Stimulated activated CD8-positive, alpha-beta memory T cell treated with anti-CD3 and anti-CD28 coated beads, Interleukin-15, amount 100 ng/mL, for 4 hours (primary cell): Measurements from ENCODE around the gene KPNA6.
"Not testable (repeated sequence)": the region's sequence is repeated elsewhere in the genome, so short reads cannot be mapped to it uniquely, and the experiment has no call there.

ENCODE experiments used
- DNase-seq, 2 donors: peaks; one replicate each; pipeline ENCODE4 v3.0.0-alpha.2; 2020; ENCODE audit warnings: low read depth in 2 of 2

KPNA6 gene

DNA sequence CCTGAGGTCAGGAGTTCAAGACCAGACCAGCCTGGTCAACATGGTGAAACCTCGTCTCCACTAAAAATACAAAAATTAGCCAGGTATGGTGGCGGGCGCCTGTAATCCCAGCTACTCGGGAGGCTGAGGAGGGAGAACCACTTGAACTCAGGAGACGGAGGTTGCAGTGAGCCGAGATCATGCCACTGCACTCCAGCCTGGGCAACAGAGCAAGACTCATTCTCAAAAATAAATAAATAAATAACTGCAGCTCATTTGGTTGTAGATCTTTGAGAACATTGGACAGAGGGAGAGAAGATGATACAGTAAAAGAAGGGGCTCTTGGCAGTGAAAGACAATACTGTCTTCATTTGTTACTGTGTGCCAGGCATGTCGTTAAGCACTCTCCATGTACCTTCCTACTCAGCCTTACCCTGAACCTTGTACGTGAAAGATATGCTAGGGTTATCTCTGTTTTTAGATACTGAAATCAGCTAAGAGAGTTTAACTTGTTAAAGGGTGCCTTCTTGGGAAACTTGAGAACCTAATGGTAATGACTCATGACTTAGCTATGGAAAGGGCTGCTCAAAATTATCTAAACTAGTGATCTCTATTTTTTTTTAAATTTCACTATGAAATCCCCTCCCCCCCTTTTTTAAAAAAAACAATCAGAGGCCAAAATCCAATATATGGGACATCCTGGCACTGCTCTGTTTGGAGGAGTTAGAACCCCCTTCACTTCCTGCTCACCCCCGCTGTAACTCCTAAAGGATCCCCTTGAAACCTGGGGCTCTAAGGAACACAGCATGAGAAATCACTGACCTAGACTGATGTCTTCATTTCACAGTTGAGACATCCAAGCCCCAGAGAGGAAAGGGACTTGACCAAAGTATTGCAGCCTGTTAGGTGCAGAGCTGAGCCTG, 6.8 kb upstream of the KPNA6 start:
- no peak for DNase-seq

DNA sequence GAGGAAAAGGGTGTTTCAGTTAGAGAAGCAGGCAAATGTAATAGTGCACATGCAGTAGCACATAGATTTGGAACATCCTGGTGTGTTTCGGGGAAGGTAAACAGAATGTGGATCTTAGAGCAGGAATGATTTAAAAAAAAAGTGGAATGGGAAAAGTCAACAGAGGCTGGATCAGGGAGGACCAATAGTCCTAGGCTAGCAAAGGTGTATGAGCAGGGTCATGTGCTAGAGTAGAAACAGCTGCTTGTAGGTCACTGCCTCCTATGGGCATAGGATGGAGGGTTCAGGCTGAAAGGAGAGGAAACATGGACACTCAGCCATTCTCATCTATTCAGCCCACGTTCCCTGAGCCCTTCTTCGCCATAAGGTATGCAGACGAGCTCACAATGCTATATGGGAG, 3.7 kb upstream of the KPNA6 start:
- DNase-seq = no peak

DNA sequence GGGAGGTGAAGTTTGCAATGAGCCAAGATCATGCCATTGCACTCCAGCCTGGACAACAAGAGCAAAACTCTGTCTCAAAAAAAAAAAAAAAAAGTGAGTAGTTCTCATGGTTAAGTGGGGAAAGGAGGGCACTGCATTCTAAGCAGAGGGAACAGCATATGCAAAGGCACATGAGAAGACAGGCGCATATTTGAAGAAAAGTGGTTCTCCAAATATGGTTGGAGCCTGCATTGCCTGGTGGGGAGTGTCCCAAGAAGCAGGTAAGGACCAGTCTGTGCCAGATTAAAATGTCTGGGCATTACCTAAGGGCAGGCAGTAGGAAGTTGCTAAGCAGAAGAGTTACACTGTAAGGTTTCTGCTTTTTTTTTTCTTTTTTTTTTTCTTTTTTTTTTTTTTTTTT, 2.5 kb upstream of the KPNA6 start:
- DNase-seq = no peak

DNA sequence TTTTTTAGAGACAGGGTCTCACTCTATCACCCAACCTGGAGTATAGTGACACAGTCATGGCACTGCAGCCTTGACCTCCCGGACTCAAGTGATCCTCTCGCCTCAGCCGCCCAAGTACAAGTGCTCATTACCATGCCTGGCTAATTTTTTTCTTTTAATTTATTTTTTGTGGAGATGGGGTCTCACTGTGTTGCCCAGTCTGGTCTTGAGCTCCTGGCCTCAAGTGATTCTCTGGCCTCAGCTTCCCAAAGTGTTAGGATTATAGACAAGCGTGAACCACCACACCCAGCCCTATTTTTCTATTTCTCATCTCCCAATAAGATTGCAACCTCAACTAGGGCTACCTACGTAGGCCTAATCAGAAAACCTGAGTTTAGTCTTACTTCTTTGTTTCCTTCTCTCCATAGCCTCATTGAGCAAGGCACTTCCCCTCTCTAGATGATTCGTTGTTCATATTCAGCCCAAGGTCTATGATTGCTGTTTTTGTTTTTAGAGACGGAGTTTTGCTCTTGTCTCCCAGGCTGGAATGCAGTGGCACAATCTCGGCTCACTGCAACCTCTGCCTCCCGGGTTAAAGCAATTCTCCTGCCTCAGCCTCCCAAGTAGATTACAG, 1.1 kb upstream of the KPNA6 start:
- no peak for DNase-seq

DNA sequence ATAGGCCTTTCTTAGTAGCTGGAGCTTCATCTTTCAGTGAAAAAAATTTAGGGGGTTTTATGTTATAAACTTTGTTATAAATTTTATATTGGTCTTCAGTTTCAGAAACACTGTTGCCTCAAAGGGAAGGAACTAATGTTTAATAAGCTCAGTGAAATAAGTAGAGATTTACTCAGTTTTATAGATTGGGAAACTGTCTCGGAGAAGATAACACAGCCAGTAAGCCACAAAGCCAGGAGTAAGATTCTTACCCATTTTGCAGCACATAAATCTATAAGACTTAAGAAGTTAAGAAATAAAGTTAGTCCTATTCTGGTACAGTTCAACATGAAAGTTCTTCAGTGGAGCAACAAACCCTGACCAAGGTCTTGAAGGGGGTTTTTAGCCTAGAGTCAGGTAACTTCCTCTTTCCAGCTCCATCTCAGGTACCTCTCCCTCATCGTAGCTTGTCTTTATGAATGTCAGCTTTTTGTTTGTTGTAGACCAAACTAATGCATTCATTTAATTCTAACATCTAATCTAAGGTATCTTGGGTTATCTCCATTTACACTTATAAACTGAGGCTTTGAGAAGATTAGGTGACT, 3.3 kb downstream of the KPNA6 start:
- DNase-seq = no peak

DNA sequence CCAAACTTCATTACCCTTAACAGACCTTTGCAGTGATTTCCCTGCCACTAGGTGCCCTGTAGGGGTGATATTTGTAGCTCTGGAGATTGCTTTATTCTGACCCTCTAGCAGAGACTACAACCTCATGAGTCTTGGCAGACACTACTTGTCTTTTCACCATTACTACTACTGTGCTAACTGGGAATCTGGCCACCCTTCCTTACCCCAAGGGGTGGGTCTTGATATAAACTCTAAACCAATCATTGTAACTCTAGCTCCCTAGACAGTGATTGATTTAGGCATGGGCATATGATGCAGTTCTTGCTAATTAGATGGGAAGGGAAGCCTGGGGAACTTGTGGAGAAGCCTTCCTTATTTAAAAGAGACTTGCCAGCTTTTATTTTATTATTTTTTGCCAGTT, 3.9 kb downstream of the KPNA6 start:
- DNase-seq = no peak

DNA sequence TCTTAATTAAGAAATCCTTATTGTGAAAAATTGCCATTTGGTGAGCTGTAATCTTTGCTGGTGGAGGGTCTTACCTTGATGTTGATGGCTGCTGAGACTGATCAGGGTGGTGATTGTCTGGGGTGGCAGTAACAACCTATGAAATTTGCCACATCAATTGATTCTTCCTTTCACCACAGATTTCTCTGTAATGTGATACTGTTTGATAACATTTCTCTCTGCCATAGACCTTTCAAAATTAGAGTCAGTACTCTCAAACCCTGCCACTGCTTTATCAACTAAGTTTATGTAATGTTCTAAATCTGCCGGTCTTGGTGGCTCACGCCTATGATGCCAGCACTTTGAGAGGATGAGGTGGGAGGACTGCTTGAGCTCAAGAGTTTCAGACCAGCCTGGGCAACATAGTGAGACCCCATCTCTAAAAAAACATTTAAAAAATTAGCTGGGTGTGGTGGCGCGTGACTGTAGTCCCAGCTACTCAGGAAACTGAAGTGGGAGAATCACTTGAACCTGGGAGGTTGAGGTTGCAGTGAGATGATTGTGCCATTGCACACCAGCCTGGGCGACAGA, 5.0 kb downstream of the KPNA6 start:
- no peak for DNase-seq

DNA sequence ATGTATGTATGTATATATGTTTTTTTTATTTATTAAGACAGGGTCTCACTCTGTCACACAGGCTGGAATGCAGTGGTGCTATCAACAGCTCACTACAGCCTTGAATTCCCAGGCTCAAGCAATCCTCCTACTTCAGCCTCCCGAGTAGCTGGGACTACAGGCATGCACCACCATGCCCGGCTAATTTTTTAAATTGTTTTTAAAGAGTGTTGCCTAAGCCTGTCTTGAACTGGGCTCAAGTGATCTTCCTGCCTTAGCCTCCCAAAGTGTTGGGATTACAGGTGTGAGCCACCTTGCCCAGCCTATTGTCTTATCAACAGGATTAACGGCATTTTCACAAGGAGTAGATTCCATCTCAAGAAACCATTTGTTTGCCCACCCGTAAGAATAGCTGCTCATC, 5.6 kb downstream of the KPNA6 start:
- not testable (repeated sequence) for DNase-seq

DNA sequence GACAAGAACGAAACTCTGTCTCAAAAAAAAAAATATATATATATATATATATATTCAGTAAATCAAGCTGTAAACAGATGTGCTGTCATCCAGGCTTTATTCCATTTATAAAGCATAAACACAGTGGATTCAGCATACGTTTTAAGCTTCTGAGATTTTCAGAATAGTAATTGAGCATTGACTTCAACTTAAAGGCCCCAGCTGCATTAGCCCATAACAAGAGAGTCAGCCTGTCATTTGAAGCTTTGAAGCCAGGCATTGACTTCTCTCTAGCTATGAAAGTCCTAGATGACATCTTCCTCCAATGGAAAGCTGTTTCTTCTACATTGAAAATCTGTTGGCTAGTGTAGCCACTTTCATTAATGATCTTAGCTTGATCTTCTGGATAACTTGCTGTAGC, 6.6 kb downstream of the KPNA6 start:
- DNase-seq = no peak

DNA sequence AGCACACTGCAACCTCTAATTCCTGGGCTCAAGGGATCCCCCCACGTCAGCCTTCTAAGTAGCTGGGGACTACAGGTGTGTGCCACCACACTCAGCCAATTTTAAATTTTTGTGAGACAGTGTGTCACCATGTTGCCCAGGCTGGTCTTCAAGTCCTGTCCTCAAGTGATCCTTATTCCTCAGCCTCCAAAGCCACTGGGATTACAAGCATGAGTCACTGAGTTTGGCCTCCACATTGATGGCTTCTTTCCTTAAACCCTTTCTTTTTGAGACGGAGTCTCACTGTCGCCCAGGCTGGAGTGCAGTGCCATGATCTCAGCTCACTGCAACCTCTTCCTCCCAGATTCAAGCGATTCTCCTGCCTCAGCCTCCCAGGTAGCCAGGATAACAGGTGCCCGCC, 7.6 kb downstream of the KPNA6 start:
- DNase-seq = no peak

DNA sequence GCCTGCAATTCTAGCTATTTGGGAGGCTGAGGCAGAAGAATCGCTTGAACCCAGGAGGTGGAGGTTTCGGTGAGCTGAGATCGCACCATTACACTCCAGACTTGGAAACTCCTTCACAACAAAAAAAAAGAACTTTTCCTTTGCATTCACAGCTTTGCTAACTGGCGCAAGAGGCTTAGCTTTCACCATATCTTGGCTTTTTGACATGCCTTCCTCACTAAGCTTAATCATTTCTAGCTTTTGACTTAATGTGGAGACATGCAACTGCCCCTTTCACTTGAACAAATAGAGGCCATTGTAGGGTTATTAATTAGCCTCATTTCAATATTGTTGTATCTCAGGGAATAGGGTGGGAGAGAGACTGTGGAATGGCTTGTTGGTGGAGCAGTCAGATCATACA, 8.7 kb downstream of the KPNA6 start:
- DNase-seq = no peak

DNA sequence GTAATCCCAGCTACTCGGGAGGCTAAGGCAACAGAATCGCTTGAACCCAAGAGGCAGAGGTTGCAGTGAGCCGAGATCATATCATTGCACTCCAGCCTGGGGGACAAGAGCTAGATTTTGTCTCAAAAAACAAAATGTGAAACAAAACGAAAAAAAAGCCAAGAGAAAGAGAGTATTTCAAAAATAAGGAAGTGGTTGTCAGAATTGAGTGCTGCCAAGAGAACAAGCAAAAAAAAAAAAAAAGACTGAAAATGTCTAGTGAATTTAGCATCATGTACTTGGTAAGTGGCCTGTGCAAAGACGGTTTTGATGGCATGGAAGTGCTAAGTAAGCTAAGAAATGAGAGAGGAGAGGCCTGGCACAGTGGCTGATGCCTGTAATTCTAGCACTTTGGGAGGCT, 14.3 kb downstream of the KPNA6 start:
- DNase-seq = no peak

DNA sequence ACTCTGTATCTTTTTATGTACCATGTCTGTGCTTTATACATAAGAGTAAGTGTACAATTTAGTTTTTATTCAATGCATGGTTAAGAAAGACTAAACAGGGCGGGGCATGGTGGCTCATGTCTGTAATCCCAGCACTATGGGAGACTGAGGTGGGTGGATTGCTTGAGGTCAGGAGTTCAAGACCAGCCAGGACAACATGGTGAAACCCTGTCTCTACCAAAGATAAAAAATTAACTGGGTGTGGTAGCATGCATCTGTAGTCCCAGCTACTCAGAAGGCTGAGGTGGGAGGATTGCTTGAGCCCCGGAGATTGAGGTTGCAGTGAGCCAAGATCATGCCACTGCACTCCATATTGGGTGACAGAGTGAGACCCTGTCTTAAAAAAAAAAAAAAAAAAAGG, 15.5 kb downstream of the KPNA6 start:
- DNase-seq = not testable (repeated sequence)

DNA sequence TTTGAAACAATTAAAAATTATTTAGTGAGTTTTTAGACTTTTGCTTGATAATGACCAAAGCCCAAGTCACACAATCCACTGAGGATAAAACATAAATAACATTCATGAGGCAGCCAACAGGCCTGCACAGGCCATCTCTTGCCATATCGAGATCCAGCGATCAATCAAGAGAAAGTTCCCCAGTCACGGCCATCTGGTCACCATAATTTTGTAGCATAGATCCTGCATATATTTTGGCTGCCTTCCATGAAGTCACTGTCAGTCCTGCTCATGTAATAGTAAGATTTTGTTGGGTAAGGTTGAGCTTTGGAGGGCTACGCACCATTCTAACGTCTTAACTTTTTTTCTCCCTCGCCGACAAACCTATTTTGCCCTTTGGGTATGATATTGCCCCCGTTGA, 17.5 kb downstream of the KPNA6 start:
- DNase-seq = no peak

DNA sequence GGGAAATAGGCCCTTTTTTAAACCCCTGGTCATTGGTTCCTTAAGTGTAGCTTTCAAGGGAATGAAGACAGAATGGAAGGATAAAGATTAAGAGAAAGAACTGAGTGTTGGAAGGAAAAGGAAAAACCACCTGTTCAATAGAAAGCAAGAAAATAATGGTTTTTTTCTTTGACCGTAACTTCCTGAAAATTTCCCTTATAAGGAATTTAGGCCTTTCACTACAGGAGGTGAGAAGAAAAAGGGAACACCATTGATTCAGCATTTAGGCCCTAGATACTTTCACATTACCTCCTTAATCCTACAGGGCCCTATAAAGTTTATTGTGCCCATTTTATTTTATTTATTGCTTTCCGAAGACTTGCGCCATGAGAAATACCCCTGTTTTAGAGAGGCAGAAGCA, 18.9 kb downstream of the KPNA6 start:
- no peak for DNase-seq

DNA sequence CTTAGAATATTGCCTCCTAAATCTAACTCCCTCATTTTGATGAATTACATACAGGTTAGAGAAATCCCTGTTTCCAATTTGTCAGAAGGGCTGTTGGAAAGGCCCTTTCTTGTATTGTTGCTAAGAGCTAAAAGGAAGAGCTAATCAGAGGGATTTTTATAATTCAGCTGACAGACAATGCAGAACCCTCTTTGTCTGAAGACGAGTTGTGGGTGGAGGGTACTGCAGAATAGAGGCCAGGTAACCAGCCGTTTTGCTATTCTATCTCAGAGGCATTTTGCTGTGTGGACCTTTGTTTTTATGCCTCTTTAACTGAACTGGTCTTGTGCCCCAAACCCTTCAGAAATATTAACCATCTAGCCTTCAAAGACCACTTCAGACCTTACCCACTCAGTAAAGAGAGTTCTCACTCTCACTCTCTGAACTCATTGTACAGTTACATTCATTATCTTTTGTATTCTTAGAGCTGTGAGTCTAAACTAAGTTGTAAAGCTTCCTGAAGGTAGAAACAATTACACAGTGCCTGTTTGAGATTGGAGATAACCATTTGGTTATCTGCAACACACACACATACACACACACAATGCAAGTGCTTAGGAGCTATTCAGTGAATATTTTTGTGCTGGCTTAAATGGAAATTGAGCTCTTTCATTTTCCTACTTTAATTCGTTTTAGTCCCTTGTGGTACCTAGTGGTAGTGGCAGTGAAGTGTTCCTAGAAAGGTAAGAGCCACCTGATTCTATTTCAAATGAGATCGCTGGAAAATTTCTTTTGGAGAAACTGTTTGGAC, 19.7 kb downstream of the KPNA6 start:
- no peak for DNase-seq

DNA sequence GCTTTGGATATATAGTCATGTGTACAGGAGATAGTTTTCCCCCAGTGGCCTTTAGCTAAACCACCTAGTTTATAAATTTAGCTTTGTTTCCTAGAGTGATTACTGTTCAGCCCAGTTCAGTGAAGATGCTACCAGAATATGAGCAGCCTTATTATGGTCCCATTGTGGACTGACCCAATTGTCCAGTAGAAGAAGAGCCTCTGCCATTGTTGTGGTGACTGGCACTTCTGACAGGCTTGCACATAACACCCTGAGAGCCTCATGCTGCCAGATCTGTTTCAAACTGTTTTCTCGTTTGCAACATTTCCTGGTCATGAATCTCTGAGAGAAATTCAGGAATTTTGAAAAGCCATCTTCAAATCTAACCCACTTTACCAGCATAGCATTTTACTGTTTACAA, 20.6 kb downstream of the KPNA6 start:
- no peak for DNase-seq

DNA sequence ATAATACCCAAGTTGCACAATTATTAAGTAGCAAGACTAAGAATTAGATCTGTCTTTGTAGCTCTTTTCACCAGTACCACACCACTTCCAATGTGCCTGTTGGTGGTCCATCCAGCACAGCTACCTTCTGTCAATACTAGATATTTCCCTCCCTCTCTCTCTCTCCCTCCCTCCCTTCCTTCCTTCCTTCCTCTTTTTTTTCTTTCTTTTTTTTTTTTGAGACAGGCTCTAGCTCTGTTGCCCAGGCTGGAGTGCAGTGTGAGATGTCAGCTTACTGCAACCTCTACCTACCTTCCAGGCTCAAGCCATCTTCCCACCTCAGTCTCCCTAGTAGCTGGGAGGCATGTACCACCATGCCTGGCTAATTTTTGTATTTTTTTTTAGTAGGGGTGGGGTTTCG, 21.1 kb downstream of the KPNA6 start:
- DNase-seq = no peak

DNA sequence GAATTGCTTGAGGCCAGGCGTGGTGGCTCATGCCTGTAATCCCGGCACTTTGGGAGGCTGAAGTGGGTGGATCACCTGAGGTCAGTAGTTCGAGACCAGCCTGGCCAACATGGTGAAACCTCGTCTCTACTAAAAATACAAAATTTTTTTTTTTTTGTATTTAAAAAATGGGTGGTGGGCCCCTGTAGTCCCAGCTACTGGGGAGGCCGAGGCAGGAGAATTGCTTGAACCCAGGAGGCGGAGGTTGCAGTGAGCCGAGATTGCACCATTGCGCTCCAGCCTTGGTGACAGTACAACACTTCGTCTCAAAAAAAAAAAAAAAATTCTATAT, 26.1 kb downstream of the KPNA6 start:
- DNase-seq = not testable (repeated sequence)

DNA sequence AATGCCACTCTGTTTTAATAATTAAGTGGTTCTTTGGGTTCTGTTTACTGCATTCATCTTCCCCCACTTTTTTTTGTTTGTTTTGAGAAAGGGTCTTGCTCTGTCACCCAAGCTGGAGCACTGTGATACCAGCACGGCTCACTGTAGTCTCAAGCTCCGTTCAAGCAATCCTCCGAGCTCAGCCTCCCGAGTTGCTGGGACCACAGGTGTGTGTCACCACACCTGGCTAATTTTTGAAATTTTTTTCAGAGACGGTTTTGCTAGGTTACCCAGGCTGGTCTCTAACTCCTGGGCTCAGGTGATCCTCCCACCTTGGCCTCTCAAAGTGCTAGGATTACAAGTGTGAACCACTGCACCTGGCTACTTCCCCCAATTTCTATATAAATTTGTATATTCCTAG, 29.3 kb downstream of the KPNA6 start:
- DNase-seq = no peak

DNA sequence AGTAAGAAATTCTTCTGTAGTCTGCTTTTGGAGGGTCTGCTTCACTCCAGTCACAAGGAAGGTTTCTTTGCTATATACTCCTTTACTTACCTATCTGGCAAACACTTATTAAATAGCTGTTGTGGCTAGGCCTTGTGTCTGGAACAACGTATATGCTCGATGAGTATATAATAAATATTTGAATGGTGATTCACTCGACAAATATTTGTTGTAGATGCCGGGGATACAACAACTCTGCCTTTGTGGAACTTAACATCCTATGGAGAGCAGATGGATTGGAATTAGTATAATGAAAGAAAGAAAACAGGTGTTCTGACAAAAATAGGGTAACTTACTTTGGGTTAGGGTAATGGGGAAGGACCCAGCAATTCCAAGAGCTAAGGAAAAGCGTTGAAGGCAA, 31.1 kb downstream of the KPNA6 start:
- DNase-seq = no peak
